Testis (tissue), 3 donors: ENCODE data around the gene ALDH1B1. TPM values are rescaled to one million over a fixed set of nuclear protein-coding genes. Genes with fewer than 3 reads are reported as not detected.
A peak's percentile ranks its signal among the peaks of the same experiment; 100 is the strongest.
"Not testable (repeated sequence)": the region's sequence is repeated elsewhere in the genome, so short reads cannot be mapped to it uniquely, and the experiment has no call there.

Source experiments
- DNase-seq: peaks from one replicate; pipeline ENCODE4 v3.0.0-alpha.2; 2019
- H3K27ac ChIP-seq, 2 donors: fragments of 200-600 bp; sonication (generic); one replicate each; pipeline ENCODE4 v1.5.1; 2019
- H3K27me3 ChIP-seq: fragments of 200-600 bp; sonication (generic); one replicate; pipeline ENCODE4 v1.5.1; 2019
- H3K36me3 ChIP-seq: fragments of 200-600 bp; sonication (generic); one replicate; pipeline ENCODE4 v1.5.1; 2017; ENCODE audit warnings: low read depth; ENCODE audit errors: missing control alignments
- H3K4me1 ChIP-seq: fragments of 200-600 bp; sonication (generic); one replicate; pipeline ENCODE4 v1.5.1; 2019
- H3K4me3 ChIP-seq, 2 donors: fragments of 200-600 bp; sonication (generic); one replicate each; pipeline ENCODE4 v1.5.1; 2017 to 2019
- H3K9me3 ChIP-seq: fragments of 200-600 bp; sonication (generic); one replicate; pipeline ENCODE4 v1.5.1; 2017
- POLR2A ChIP-seq: fragments of 450-650 bp; IDR thresholded peaks from one replicate; pipeline ENCODE4 v1.6.1; 2017; ENCODE audit warnings: antibody characterized with exemption, mild to moderate bottlenecking, moderate library complexity
- WGBS, 2 donors: methylation state at CpG; one replicate each; pipeline ENCODE4 v1.1.5; 2018; 5-methylcytosine and 5-hydroxymethylcytosine counted together
- intact Hi-C: fragments of 100-400 bp; cut with DNase I; formaldehyde crosslinking; loops from one replicate; pipeline ENCODE4 v1.15.1; 2023; ENCODE audit warnings: low total_unique reads
- polyA plus RNA-seq: library from polyadenylated mRNA; stranded (reverse); fragments of 350-450 nt; fragmentation: Illumina TruSeq; extraction: RNeasy Lipid Tissue Mini Kit (QIAGEN cat#74804); gene quantifications from one replicate; pipeline ENCODE4 v1.2.3, GENCODE V29; 2014; ENCODE audit warnings: low read depth, low replicate concordance; ENCODE audit not compliant: insufficient read depth
- total RNA-seq, 2 donors: library from RNA; depleted of rRNA; stranded (reverse); fragments of >200 nt; gene quantifications; one replicate each; pipeline ENCODE4 v1.2.3, GENCODE V29; 2016
- TF ChIP-seq, protein P1 (sequence below), 3 experiments: fragments of 450-650 bp in 2 of 3; fragments of 200-600 bp in 1 of 3; sonication (generic) in 1 of 3; IDR thresholded peaks; one replicate each; pipeline ENCODE4 v1.5.1; 2016 to 2019; ENCODE audit warnings: antibody characterized with exemption in 3 of 3, mild to moderate bottlenecking in 2 of 3, moderate library complexity in 1 of 3

Gene ALDH1B1
- total and polyA plus RNA-seq, 3 donors from 2014 or later: 42.2 to 71.7 (median 42.4) TPM

GRCh38 chr9:38373679-38374078 lies 18.8 kb upstream of the ALDH1B1 start:
- Histone ChIP-seq H3K9me3 (no peaks in the 10 kb centered on the region), H3K36me3 (no peaks in the 10 kb centered on the region), H3K4me1 (peaks cover 7% of the 10 kb centered on the region), H3K27me3 (no peaks in the 10 kb centered on the region), H3K27ac (no peak overlapping the region), H3K4me3 (no peak overlapping the region)
- 87 to 90% methylated on average over 3 of the region's 3 CpGs for WGBS, 2 donors
- no peak for DNase-seq
- intact Hi-C loops: no loop called here
- TF ChIP-seq, protein P1, sequence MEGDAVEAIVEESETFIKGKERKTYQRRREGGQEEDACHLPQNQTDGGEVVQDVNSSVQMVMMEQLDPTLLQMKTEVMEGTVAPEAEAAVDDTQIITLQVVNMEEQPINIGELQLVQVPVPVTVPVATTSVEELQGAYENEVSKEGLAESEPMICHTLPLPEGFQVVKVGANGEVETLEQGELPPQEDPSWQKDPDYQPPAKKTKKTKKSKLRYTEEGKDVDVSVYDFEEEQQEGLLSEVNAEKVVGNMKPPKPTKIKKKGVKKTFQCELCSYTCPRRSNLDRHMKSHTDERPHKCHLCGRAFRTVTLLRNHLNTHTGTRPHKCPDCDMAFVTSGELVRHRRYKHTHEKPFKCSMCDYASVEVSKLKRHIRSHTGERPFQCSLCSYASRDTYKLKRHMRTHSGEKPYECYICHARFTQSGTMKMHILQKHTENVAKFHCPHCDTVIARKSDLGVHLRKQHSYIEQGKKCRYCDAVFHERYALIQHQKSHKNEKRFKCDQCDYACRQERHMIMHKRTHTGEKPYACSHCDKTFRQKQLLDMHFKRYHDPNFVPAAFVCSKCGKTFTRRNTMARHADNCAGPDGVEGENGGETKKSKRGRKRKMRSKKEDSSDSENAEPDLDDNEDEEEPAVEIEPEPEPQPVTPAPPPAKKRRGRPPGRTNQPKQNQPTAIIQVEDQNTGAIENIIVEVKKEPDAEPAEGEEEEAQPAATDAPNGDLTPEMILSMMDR (IDR thresholded peaks at IDR 0.05): no peak
- TF ChIP-seq POLR2A: no peak

DNA sequence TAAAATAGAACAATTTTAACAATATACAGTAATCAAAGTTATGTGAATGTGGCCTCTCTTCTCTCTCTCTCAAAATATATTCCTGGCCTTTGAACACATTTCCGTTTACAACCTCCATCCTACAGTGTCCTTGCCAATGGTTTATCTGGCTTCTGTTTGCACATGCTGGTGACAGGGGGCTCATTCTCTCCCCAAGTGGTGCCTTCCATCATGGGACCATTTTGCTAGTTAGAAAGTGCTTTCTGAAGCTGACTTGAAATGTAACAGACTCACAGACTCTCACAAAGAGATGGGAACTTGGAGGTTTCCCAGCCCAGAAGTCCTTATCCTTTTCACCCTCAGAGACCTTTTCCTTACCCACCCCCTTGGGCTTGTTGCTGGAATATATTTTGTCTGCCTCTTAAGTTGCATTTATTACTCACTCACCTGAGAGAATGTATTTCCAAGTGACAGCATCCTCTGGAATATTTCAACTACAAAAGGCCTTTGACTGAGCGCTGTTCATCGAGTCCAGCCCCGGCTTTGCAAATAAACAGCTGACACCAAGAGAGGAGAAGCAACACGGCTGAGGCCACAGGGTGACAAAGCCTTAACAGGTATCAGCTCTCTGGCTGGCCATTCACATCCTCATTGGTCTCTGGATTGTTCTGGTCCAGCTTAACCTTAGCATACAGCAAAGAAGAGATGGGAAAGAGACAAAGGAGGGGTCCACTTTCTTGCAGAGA lies 17.5 kb upstream of the ALDH1B1 start:
- Histone ChIP-seq H3K4me3 (no peak overlapping the region), H3K27me3 (no peaks in the 10 kb centered on the region), H3K9me3 (no peaks in the 10 kb centered on the region), H3K27ac (no peak overlapping the region), H3K36me3 (no peaks in the 10 kb centered on the region), H3K4me1 (peaks cover 13% of the 10 kb centered on the region)
- intact Hi-C loops: no loop called here
- 79 to 88% methylated on average over 5 of the region's 5 CpGs for WGBS, 2 donors
- DNase-seq: no peak
- no peak for TF ChIP-seq POLR2A
- TF ChIP-seq, protein P1 (IDR thresholded peaks at IDR 0.05): no peak

- no peak for DNase-seq
- 77 to 80% methylated on average over 10 of the region's 10 CpGs for WGBS, 2 donors
- no peak overlapping the region for H3K4me3 ChIP-seq
- no peaks in the 10 kb centered on the region for H3K9me3 ChIP-seq
- H3K27ac ChIP-seq: no peak overlapping the region
- TF ChIP-seq, protein P1 (IDR thresholded peaks at IDR 0.05): no peak
- TF ChIP-seq POLR2A: no peak
- peaks cover 19% of the 10 kb centered on the region for H3K4me1 ChIP-seq
- no peaks in the 10 kb centered on the region for H3K27me3 ChIP-seq
- intact Hi-C loops: no loop called here
- no peaks in the 10 kb centered on the region for H3K36me3 ChIP-seq
These were observed 16.9 kb upstream of the ALDH1B1 start for GRCh38 chr9:38375572-38375963.

- Histone ChIP-seq H3K4me3 (no peak overlapping the region), H3K9me3 (no peaks in the 10 kb centered on the region), H3K36me3 (no peaks in the 10 kb centered on the region), H3K27ac (peak overlapping the region in 1 of 2 donors; percentile 10), H3K27me3 (no peaks in the 10 kb centered on the region), H3K4me1 (peaks cover 25% of the 10 kb centered on the region)
- TF ChIP-seq, protein P1 (IDR thresholded peaks at IDR 0.05): no peak
- TF ChIP-seq POLR2A: no peak
- no peak for DNase-seq
- intact Hi-C loops: no loop called here
- 54 to 67% methylated on average over 6 to 9 of the region's 9 CpGs for WGBS, 2 donors
These were observed 16.4 kb upstream of the ALDH1B1 start for GRCh38 chr9:38376021-38376670.

DNA sequence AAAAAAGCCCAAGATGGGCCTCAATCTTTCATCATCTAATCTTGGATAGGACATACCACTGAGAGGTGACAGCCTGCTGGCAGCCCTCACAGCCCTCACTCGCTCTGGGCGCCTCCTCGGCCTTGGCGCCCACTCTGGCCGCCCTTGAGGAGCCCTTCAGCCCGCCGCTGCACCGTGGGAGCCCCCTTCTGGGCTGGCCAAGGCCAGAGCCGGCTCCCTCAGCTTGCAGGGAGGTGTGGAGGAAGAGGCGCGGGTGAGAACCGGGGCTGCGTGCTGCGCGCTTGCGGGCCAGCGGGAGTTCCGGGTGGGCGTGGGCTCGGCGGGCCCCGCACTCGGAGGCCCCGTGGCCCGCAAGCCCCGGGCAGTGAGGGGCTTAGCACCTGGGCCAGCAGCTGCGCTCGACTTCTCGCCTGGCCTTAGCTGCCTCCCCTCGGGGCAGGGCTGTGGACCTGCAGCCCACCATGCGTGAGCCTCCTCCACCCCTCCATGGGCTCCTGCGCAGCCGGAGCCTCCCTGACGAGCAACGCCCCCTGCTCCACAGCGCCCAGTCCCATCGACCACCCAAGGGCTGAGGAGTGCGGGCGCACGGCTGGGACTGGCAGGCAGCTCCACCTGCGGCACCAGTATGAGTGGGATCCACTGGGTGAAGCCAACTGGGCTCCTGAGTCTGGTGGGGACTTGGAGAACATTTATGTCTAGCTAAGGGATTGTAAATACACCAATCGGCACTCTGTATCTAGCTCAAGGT lies 15.0 kb upstream of the ALDH1B1 start:
- intact Hi-C loops, H3K9me3 ChIP-seq, H3K36me3 ChIP-seq, H3K27ac ChIP-seq, H3K27me3 ChIP-seq, DNase-seq: not testable (repeated sequence)
- 52 to 57% methylated on average over 14 to 42 of the region's 42 CpGs for WGBS, 2 donors
- Histone ChIP-seq H3K4me3 (peak overlapping the region; percentile 16 to 44), H3K4me1 (peaks cover 31% of the 10 kb centered on the region)
